Measurements from ENCODE around the gene DMD. TPM values are rescaled to one million over a fixed set of nuclear protein-coding genes. Genes with fewer than 3 reads are reported as not detected.

Gene DMD
- total and polyA plus RNA-seq, 4 donors, result 3.9 to 73.8 (median 11.2) TPM

- H3K36me3 ChIP-seq (ENCODE audit: control insufficient read depth in 4 of 4, insufficient read depth in 4 of 4, low read length in 4 of 4), result no peaks in the 10 kb centered on the region
- no peak overlapping the region for H3K9ac ChIP-seq (ENCODE audit: insufficient read depth in 1 of 2, low read length in 2 of 2)
- H3K4me3 ChIP-seq, result no peak overlapping the region
- 67 to 91% methylated on average over 7 of the region's 7 CpGs for WGBS, 2 donors
- ATAC-seq (ENCODE audit: insufficient read depth, low FRiP score) (no peak), DNase-seq (no peak)
- H3K27ac ChIP-seq (ENCODE audit: low read depth in 1 of 2, low read length in 1 of 2), result no peak overlapping the region
- no peaks in the 10 kb centered on the region for H3K9me3 ChIP-seq (ENCODE audit: control insufficient read depth in 4 of 4, insufficient read depth in 3 of 4, low read length in 3 of 4)
- TF ChIP-seq, protein P1, sequence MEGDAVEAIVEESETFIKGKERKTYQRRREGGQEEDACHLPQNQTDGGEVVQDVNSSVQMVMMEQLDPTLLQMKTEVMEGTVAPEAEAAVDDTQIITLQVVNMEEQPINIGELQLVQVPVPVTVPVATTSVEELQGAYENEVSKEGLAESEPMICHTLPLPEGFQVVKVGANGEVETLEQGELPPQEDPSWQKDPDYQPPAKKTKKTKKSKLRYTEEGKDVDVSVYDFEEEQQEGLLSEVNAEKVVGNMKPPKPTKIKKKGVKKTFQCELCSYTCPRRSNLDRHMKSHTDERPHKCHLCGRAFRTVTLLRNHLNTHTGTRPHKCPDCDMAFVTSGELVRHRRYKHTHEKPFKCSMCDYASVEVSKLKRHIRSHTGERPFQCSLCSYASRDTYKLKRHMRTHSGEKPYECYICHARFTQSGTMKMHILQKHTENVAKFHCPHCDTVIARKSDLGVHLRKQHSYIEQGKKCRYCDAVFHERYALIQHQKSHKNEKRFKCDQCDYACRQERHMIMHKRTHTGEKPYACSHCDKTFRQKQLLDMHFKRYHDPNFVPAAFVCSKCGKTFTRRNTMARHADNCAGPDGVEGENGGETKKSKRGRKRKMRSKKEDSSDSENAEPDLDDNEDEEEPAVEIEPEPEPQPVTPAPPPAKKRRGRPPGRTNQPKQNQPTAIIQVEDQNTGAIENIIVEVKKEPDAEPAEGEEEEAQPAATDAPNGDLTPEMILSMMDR (IDR thresholded peaks at IDR 0.05; ENCODE audit: control extremely low read depth, extremely low read depth), result no peak
- peaks cover 0 to 12% (median 5%) of the 10 kb centered on the region in 3 donors for H3K27me3 ChIP-seq (ENCODE audit: control insufficient read depth in 3 of 3, insufficient read depth in 3 of 3, low read length in 2 of 3)
- peaks cover 0 to 5% (median 0%) of the 10 kb centered on the region in 5 donors for H3K4me1 ChIP-seq (ENCODE audit: control insufficient read depth in 5 of 5, insufficient read depth in 5 of 5, low read length in 5 of 5)
Measured at GRCh38 chrX:31271615-31272471, 1939.5 kb downstream of the DMD start.

DNA sequence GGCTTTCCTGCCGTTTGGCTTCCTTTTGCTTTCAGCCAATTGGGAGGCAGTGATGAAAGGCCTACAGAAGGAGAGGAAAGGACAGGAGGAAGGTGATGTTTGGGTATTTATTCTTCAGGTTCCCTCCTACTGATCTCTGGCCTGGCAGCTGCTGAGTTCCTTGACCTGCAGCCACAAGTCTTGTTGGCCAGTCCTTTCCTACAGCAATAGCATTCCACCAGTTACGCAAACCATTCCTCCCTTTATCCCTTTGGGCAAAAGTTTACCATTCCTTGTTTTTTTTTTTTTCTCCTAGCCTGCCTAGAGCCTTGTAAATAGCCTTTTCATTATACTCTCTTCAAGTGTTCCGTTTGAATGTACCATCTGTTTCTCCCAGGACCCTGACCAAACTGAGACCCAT lies 1941.4 kb downstream of the DMD start:
- DNase-seq, result no peak
- H3K9me3 ChIP-seq (ENCODE audit: control insufficient read depth in 4 of 4, insufficient read depth in 3 of 4, low read length in 3 of 4), result no peaks in the 10 kb centered on the region
- no peak overlapping the region for H3K27ac ChIP-seq (ENCODE audit: low read depth in 1 of 2, low read length in 1 of 2)
- no peak for ATAC-seq (ENCODE audit: insufficient read depth, low FRiP score)
- TF ChIP-seq, protein P1 (IDR thresholded peaks at IDR 0.05; ENCODE audit: control extremely low read depth, extremely low read depth), result no peak
- H3K36me3 ChIP-seq (ENCODE audit: control insufficient read depth in 4 of 4, insufficient read depth in 4 of 4, low read length in 4 of 4), result no peaks in the 10 kb centered on the region
- H3K9ac ChIP-seq (ENCODE audit: insufficient read depth in 1 of 2, low read length in 2 of 2), result no peak overlapping the region
- H3K4me1 ChIP-seq (ENCODE audit: control insufficient read depth in 5 of 5, insufficient read depth in 5 of 5, low read length in 5 of 5), result peaks cover 0 to 5% (median 0%) of the 10 kb centered on the region in 5 donors
- H3K27me3 ChIP-seq (ENCODE audit: control insufficient read depth in 3 of 3, insufficient read depth in 3 of 3, low read length in 2 of 3), result peaks cover 0 to 12% (median 10%) of the 10 kb centered on the region in 3 donors
- 69 to 91% methylated on average over 3 of the region's 3 CpGs for WGBS, 2 donors
- no peak overlapping the region for H3K4me3 ChIP-seq

DNA sequence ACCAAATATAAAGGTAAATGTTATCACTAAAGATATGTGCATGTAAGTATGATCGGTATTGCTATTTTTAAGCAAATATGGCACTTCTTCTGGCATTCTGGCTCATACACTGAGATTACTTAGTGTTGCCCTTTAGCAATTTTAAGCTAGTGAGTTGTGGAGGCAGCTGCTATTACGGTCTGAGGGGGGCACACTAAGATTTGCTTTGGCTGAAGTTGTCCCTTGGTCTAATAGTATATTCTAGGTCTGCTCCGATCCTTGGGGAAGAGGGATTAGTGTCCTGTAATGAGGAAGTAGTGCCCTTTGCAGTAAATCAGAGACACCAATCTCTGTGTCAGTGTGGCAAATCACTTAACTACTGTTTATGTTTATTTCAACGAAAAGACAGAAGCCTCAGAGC lies 1943.0 kb downstream of the DMD start:
- DNase-seq, result peak; percentile 23 to 53 (median 40)
- WGBS, 2 donors, result 67 to 71% methylated on average over 4 of the region's 4 CpGs

More for the DNA sequence above, 1943.0 kb downstream of the DMD start:
- no peak for ATAC-seq (ENCODE audit: insufficient read depth, low FRiP score)
- TF ChIP-seq, protein P1 (IDR thresholded peaks at IDR 0.05; ENCODE audit: control extremely low read depth, extremely low read depth), result no peak
- Histone ChIP-seq H3K9ac (ENCODE audit: insufficient read depth in 1 of 2, low read length in 2 of 2) (no peak overlapping the region), H3K27ac (ENCODE audit: low read depth in 1 of 2, low read length in 1 of 2) (no peak overlapping the region), H3K36me3 (ENCODE audit: control insufficient read depth in 4 of 4, insufficient read depth in 4 of 4, low read length in 4 of 4) (no peaks in the 10 kb centered on the region), H3K9me3 (ENCODE audit: control insufficient read depth in 4 of 4, insufficient read depth in 3 of 4, low read length in 3 of 4) (no peaks in the 10 kb centered on the region), H3K27me3 (ENCODE audit: control insufficient read depth in 3 of 3, insufficient read depth in 3 of 3, low read length in 2 of 3) (peaks cover 0 to 17% (median 10%) of the 10 kb centered on the region in 3 donors), H3K4me1 (ENCODE audit: control insufficient read depth in 5 of 5, insufficient read depth in 5 of 5, low read length in 5 of 5) (peaks cover 0 to 5% (median 0%) of the 10 kb centered on the region in 5 donors), H3K4me3 (no peak overlapping the region)

All from lung (tissue), 12 donors.